Osteocyte (in vitro differentiated cells): ENCODE results near the gene PZP. TPM values are rescaled to one million over a fixed set of nuclear protein-coding genes. Genes with fewer than 3 reads are reported as not detected.
"Not testable (repeated sequence)": the region's sequence is repeated elsewhere in the genome, so short reads cannot be mapped to it uniquely, and the experiment has no call there.

Experiments used
- DNase-seq: peaks from one replicate; pipeline ENCODE4 v3.0.0; 2021; ENCODE audit warnings: mixed read lengths; ENCODE audit not compliant: unreplicated experiment; ENCODE audit errors: extremely low spot score
- H3K27ac Mint-ChIP-seq: one replicate; pipeline ENCODE4 v1.8.0; 2021; ENCODE audit warnings: mild to moderate bottlenecking, mixed read lengths; ENCODE audit not compliant: unreplicated experiment
- H3K27me3 Mint-ChIP-seq: one replicate; pipeline ENCODE4 v1.8.0; 2021; ENCODE audit warnings: mixed read lengths; ENCODE audit not compliant: unreplicated experiment
- H3K36me3 Mint-ChIP-seq: one replicate; pipeline ENCODE4 v1.8.0; 2021; ENCODE audit warnings: mixed read lengths; ENCODE audit not compliant: unreplicated experiment
- H3K4me1 Mint-ChIP-seq: one replicate; pipeline ENCODE4 v1.8.0; 2021; ENCODE audit warnings: mixed read lengths; ENCODE audit not compliant: unreplicated experiment
- H3K4me3 Mint-ChIP-seq: one replicate; pipeline ENCODE4 v1.8.0; 2021; ENCODE audit warnings: mild to moderate bottlenecking, moderate library complexity, mixed read lengths; ENCODE audit not compliant: unreplicated experiment
- H3K9me3 Mint-ChIP-seq: one replicate; pipeline ENCODE4 v1.8.0; 2021; ENCODE audit warnings: mixed read lengths; ENCODE audit not compliant: unreplicated experiment
- total RNA-seq: library from RNA; stranded (reverse); gene quantifications from 2 replicates; pipeline ENCODE4 v1.2.1, GENCODE V29; 2021
- TF ChIP-seq, protein P1 (sequence below): fragments of 200-600 bp; sonication (generic); IDR thresholded peaks from 2 replicates; pipeline ENCODE4 v1.5.0; 2021; ENCODE audit warnings: antibody characterized with exemption, mild to moderate bottlenecking, moderate library complexity

PZP gene
- total RNA-seq, 1 donor from 2014 or later: not detected

DNA sequence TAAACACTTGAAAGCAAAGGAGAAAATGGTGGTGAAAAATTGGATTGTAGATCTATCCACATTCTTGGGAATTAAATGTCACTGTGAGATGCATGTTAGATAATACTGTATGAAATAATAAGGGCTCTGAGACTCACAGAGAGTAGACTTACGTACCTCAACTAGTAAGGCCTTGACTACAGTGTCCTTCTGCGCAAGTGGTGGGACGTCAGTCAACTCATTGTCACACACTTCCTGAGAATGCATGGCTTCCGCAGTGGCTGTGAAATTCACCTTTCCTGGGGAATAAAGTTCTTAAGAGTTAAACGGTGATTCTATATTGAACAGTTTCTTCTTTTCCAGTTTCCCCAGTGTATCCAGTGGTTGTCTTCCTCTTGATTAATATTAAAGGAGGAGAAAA, 32.6 kb upstream of the PZP start:
- no peak overlapping the region for H3K27ac Mint-ChIP-seq
- H3K4me3 Mint-ChIP-seq: no peak overlapping the region
- TF ChIP-seq, protein P1, sequence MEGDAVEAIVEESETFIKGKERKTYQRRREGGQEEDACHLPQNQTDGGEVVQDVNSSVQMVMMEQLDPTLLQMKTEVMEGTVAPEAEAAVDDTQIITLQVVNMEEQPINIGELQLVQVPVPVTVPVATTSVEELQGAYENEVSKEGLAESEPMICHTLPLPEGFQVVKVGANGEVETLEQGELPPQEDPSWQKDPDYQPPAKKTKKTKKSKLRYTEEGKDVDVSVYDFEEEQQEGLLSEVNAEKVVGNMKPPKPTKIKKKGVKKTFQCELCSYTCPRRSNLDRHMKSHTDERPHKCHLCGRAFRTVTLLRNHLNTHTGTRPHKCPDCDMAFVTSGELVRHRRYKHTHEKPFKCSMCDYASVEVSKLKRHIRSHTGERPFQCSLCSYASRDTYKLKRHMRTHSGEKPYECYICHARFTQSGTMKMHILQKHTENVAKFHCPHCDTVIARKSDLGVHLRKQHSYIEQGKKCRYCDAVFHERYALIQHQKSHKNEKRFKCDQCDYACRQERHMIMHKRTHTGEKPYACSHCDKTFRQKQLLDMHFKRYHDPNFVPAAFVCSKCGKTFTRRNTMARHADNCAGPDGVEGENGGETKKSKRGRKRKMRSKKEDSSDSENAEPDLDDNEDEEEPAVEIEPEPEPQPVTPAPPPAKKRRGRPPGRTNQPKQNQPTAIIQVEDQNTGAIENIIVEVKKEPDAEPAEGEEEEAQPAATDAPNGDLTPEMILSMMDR: no peak
- peaks cover 10% of the 10 kb centered on the region for H3K27me3 Mint-ChIP-seq
- no peaks in the 10 kb centered on the region for H3K36me3 Mint-ChIP-seq
- DNase-seq: no peak
- no peaks in the 10 kb centered on the region for H3K9me3 Mint-ChIP-seq
- H3K4me1 Mint-ChIP-seq: no peaks in the 10 kb centered on the region

DNA sequence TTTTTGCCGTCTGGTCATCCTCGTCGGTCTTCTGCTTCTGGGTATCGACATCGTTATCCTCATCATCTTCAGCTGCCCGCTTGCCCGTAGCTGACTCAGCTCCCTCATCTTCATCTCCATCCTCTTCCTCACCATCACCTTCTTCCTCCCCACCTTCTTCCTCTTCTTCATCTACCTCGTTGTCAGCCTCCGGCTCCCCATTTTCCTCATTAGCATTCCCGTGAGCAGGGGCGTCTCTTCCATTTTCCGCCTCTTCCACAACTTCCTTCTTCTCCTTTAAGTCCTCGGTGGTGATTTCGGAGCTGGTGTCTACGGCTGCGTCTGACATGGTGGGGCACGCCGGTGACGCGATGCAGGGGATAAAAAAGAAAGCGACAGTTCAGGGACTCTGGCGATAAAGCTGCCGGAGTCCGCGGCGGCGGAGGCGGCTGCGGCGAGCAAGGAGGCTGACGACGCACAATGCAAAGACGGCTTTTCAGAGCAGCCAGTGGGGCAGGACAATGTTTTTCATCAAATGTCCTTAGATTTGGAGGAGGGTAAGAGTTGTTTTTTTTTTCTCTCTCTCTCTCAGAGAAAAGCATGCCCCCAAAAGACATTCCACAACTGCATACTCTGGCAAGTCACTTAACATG, 31.9 kb upstream of the PZP start:
- H3K27me3 Mint-ChIP-seq, H3K4me1 Mint-ChIP-seq, H3K36me3 Mint-ChIP-seq, H3K9me3 Mint-ChIP-seq, H3K4me3 Mint-ChIP-seq, DNase-seq, H3K27ac Mint-ChIP-seq: not testable (repeated sequence)

DNA sequence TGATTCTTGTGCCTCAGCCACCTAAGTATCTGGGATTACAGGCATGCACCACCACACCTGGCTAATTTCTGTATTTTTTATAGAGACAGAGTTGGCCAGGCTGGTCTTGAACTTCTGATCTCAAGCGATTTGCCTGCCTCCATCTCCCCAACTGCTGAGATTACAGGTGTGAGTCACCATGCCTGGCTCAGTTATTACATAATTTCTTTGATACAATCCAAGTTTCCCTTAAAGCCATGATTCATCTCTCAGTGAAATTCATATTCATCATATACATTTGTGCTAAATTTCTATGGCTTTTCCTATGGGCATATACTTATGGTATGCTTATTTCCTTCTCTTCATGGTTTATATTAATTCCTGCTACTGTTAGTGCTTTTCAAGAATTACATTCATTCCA, 29.1 kb upstream of the PZP start:
- no peaks in the 10 kb centered on the region for H3K9me3 Mint-ChIP-seq
- TF ChIP-seq, protein P1: no peak
- H3K27me3 Mint-ChIP-seq: peaks cover 4% of the 10 kb centered on the region
- H3K36me3 Mint-ChIP-seq: no peaks in the 10 kb centered on the region
- no peak overlapping the region for H3K4me3 Mint-ChIP-seq
- H3K4me1 Mint-ChIP-seq: no peaks in the 10 kb centered on the region
- no peak overlapping the region for H3K27ac Mint-ChIP-seq
- no peak for DNase-seq

DNA sequence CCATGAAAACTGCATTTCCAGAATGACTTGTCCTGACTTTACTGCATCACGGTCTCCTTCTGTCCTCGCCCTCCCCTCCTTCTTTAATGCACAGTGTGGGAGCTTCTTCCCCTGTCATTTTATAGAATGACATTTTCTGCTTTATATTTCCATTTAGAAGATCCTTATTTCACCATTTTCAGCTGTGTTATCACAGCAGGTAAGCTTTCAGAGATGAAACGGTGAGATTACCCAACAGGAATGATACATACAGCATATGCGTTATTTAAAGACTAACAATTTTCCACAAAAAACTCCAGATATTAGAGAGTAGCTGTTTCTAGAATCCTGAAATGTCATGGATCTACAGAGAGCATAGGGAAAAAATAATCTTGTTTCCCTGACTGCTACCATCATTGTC, 27.3 kb upstream of the PZP start:
- H3K27ac Mint-ChIP-seq: no peak overlapping the region
- no peak for DNase-seq
- H3K27me3 Mint-ChIP-seq: peaks cover 2% of the 10 kb centered on the region
- H3K36me3 Mint-ChIP-seq: no peaks in the 10 kb centered on the region
- H3K9me3 Mint-ChIP-seq: no peaks in the 10 kb centered on the region
- no peak overlapping the region for H3K4me3 Mint-ChIP-seq
- no peaks in the 10 kb centered on the region for H3K4me1 Mint-ChIP-seq
- TF ChIP-seq, protein P1: no peak

DNA sequence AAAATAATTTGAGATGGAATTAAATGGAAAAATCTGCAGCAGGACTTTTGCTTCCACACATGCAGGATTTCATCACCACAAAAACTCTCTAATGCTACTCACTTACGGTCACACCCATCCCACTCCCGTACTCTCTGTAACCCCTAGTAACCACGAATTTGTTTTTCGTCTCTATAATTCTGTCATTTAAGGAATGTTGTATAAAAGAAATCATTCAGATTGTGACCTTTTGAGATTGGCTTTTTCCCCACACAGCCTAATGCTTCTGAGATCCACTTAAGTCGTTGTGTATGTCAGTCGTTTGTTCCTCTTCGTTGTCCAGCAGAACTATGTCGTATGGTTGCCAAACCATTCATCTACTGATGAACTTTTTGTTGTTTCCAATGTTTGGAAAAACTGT, 19.8 kb upstream of the PZP start:
- Mint-ChIP-seq H3K27ac (no peak overlapping the region), H3K27me3 (no peaks in the 10 kb centered on the region)

More for the DNA sequence above, 19.8 kb upstream of the PZP start:
- Mint-ChIP-seq H3K9me3 (no peaks in the 10 kb centered on the region), H3K36me3 (no peaks in the 10 kb centered on the region), H3K4me3 (no peak overlapping the region), H3K4me1 (no peaks in the 10 kb centered on the region)
- DNase-seq: no peak
- TF ChIP-seq, protein P1: no peak
